GM12878 (cell line): ENCODE data around the gene TUBB. TPM values are rescaled to one million over a fixed set of nuclear protein-coding genes. Genes with fewer than 3 reads are reported as not detected.

Experiments used
- ATAC-seq: fragments of 200-7000 bp; cut with Tn5 transposase; 3 replicates; pipeline ENCODE4 v1.9.1; 2020; ENCODE audit warnings: mild to moderate bottlenecking, moderate library complexity
- BruUV-seq: library from RNA; stranded (reverse); fragments of 400-500 nt; replicated peaks from 2 replicates; lab custom pipeline; 2021; lab: Mats Ljungman, UMichigan
- CTCF ChIA-PET: fragments of 300-600 bp; sonication (Branson Sonifier 250); formaldehyde crosslinking; extraction: SDS; loops from one replicate; lab custom pipeline; 2021; ENCODE audit warnings: inconsistent platforms; lab: Yijun Ruan, JAX
- POLR2A ChIA-PET: fragments of 350-600 bp; formaldehyde crosslinking; extraction: SDS; loops from one replicate; lab custom pipeline; 2021; ENCODE audit warnings: inconsistent platforms; lab: Charles Lee
- RAD21 ChIA-PET: fragments of 300-600 bp; sonication (Branson Sonifier 250); formaldehyde crosslinking; loops from one replicate; lab custom pipeline; 2023; ENCODE audit warnings: antibody characterized with exemption; ENCODE audit not compliant: unreplicated experiment; lab: Charles Lee
- SMC1A ChIA-PET: fragments of 300-600 bp; sonication (Branson Sonifier 250); formaldehyde crosslinking; loops from one replicate; lab custom pipeline; 2023; ENCODE audit not compliant: unreplicated experiment, uncharacterized antibody; lab: Charles Lee
- DNase-seq: peaks from one replicate; pipeline ENCODE4 v3.0.0-alpha.2; 2011; ENCODE audit warnings: low read depth, low spot score
- FAIRE-seq: peaks from 3 replicates; lab custom pipeline; 2011; peaks lifted over from hg19 to GRCh38; lab: Jason Lieb, UNC
- H2AFZ ChIP-seq: 2 replicates; pipeline ENCODE4 v1.6.0; 2011; ENCODE audit warnings: low read depth, low read length, control low read depth; ENCODE audit not compliant: control insufficient read depth
- H3K27ac ChIP-seq: 2 replicates; pipeline ENCODE4 v1.5.1; 2011; ENCODE audit warnings: control low read depth; ENCODE audit not compliant: control insufficient read depth, insufficient read depth
- H3K27me3 ChIP-seq, 2 experiments: replicated peaks in 1 of 2; 2 replicates each; pipeline versions ENCODE4 v1.6.0 to v1.6.1; 2011; ENCODE audit warnings: low read length in 1 of 2; ENCODE audit not compliant: control insufficient read depth in 2 of 2, insufficient read depth in 2 of 2
- H3K36me3 ChIP-seq, 2 experiments: 2 replicates each; pipeline ENCODE4 v1.5.1; 2011; ENCODE audit warnings: low read length in 1 of 2; ENCODE audit not compliant: control insufficient read depth in 2 of 2, insufficient read depth in 2 of 2
- H3K4me1 ChIP-seq: 2 replicates; pipeline ENCODE4 v1.6.1; 2011; ENCODE audit warnings: mild to moderate bottlenecking, low read length, moderate library complexity, mixed read lengths; ENCODE audit not compliant: control insufficient read depth, insufficient read depth
- H3K4me2 ChIP-seq: 2 replicates; pipeline ENCODE4 v1.6.0; 2011; ENCODE audit warnings: control low read depth; ENCODE audit not compliant: control insufficient read depth, insufficient read depth
- H3K4me3 ChIP-seq: fragments of 200-600 bp; sonication (generic); 2 replicates; pipeline ENCODE4 v1.5.1; 2016
- H3K79me2 ChIP-seq: 2 replicates; pipeline ENCODE4 v1.6.0; 2011; ENCODE audit warnings: low read length; ENCODE audit not compliant: control insufficient read depth, insufficient read depth
- H3K9ac ChIP-seq: 2 replicates; pipeline ENCODE4 v1.8.0; 2011; ENCODE audit warnings: low read length, control low read depth, mixed read lengths; ENCODE audit not compliant: control insufficient read depth, insufficient read depth
- H3K9me3 ChIP-seq: replicated peaks from 3 replicates; pipeline ENCODE4 v1.5.1; 2011; ENCODE audit warnings: mild to moderate bottlenecking, low read length; ENCODE audit not compliant: control insufficient read depth, insufficient read depth
- H4K20me1 ChIP-seq: 2 replicates; pipeline ENCODE4 v1.6.0; 2011; ENCODE audit not compliant: control insufficient read depth, insufficient read depth
- EP300 ChIP-seq, 2 experiments: fragments of 150-350 bp in 1 of 2; IDR thresholded peaks; 2 replicates each; pipeline ENCODE4 v1.6.1; 2011 to 2012; ENCODE audit warnings: low read depth in 2 of 2, low read length in 2 of 2, borderline replicate concordance in 1 of 2, improper control_type of control experiment in 1 of 2, inconsistent platforms in 1 of 2; ENCODE audit not compliant: control insufficient read depth in 1 of 2
- NR2C1 ChIP-seq: fragments of 450-650 bp; IDR thresholded peaks from 2 replicates; pipeline ENCODE4 v1.6.1; 2017; ENCODE audit warnings: antibody characterized with exemption, mild to moderate bottlenecking, moderate library complexity
- NR2C2 ChIP-seq: IDR thresholded peaks from 2 replicates; pipeline ENCODE4 v1.6.1; 2011; ENCODE audit warnings: borderline replicate concordance, low read depth; ENCODE audit not compliant: control insufficient read depth, insufficient read length
- PKNOX1 ChIP-seq: fragments of 450-650 bp; IDR thresholded peaks from 2 replicates; pipeline ENCODE4 v1.6.1; 2016; ENCODE audit warnings: mild to moderate bottlenecking
- RELA ChIP-seq: fragments of 450-650 bp; IDR thresholded peaks from 2 replicates; pipeline ENCODE4 v1.8.0; 2014; ENCODE audit warnings: borderline replicate concordance; ENCODE audit not compliant: partially characterized antibody
- SIX5 ChIP-seq: IDR thresholded peaks from 2 replicates; pipeline ENCODE4 v1.6.1; 2011; ENCODE audit warnings: mild to moderate bottlenecking, low read depth, low read length, moderate library complexity; ENCODE audit not compliant: severe bottlenecking
- STAT3 ChIP-seq: IDR thresholded peaks from 2 replicates; pipeline ENCODE4 v1.6.1; 2011; ENCODE audit warnings: low read depth, low read length, improper control_type of control experiment
- WGBS: methylation state at CpG from one replicate; pipeline ENCODE4 v1.1.6; 2016; ENCODE audit warnings: low lambda C conversion rate; ENCODE audit not compliant: insufficient replicate concordance, insufficient coverage; ENCODE audit errors: missing lambda C conversion rate; 5-methylcytosine and 5-hydroxymethylcytosine counted together
- in situ Hi-C: fragments of 300-500 bp; cut with MboI; formaldehyde crosslinking; loops from 9 replicates; pipeline ENCODE4 v1.14.3; 2018; ENCODE audit warnings: mixed read lengths
- intact Hi-C: fragments of 100-400 bp; cut with micrococcal nuclease; formaldehyde crosslinking; loops from one replicate; pipeline ENCODE4 v1.14.2; 2022; ENCODE audit not compliant: unreplicated experiment
- polyA plus RNA-seq, 11 experiments: library from polyadenylated mRNA; depleted of rRNA in 4 of 11; unstranded in 6 of 11; stranded (reverse) in 5 of 11; fragments of >200 nt; fragmentation: Nextera tagmentation in 4 of 11; fragmentation: Illumina TruSeq in 1 of 11; extraction: Ambion mirVana in 4 of 11; extraction: Trizol in 1 of 11; gene quantifications; 1 replicate in 1 of 11; 2 replicates in 10 of 11; pipeline versions ENCODE4 v1.2.1 to v1.2.3, GENCODE V29; 2011 to 2016; ENCODE audit warnings: inconsistent platforms in 2 of 11, missing spikeins in 2 of 11, low read depth in 1 of 11
- total RNA-seq, 4 experiments: library from RNA; depleted of rRNA in 3 of 4; stranded (reverse); fragments of >200 nt in 3 of 4; fragmentation: Illumina TruSeq in 1 of 4; extraction: Trizol in 1 of 4; gene quantifications; 2 replicates each; pipeline versions ENCODE4 v1.2.1 to v1.2.3, GENCODE V29; 2013 to 2021

The TUBB gene
- total and polyA plus RNA-seq, 10 of the 15 experiments (the other 5 are each of a cell fraction or from before 2014, with no cell fraction given): 1,039 to 3,052 (median 1,656) TPM

GRCh38 chr6:30712441-30712945, 7.7 kb upstream of the TUBB start:
- Histone ChIP-seq H3K27ac (peak overlapping the region; percentile 35; the same call in 1 of the 2 replicates), H3K79me2 (peaks cover 13% of the 10 kb centered on the region), H3K36me3 (peaks cover 6 to 7% of the 10 kb centered on the region in 2 experiments; a peak in 3 of 4 replicates), H3K4me1 (peaks cover 30% of the 10 kb centered on the region), H2AFZ (no peak overlapping the region), H4K20me1 (no peaks in the 10 kb centered on the region), H3K4me2 (peak overlapping the region; percentile 45; the same call in 1 of the 2 replicates), H3K9me3 (no peaks in the 10 kb centered on the region), H3K4me3 (peak overlapping the region; percentile 0; the same call in 1 of the 2 replicates), H3K27me3 (no peaks in the 10 kb centered on the region), H3K9ac (no peak overlapping the region)
- BruUV-seq: TSS peak; percentile 15
- ChIA-PET POLR2A (interaction anchor here (0.8 to 2.9 kb wide), 6 partner anchors 10 to 31 kb away, joined by 4 to 10 read pairs (median 5); partner anchors contain the start of gene NRM), CTCF (interaction anchor here (1.2 to 2.8 kb wide), 5 partner anchors 9 to 99 kb away, joined by 3 to 18 read pairs (median 6); partner anchors contain the start of gene NRM), RAD21 (interaction anchor here (0.9 to 1.8 kb wide), 4 partner anchors 9 to 31 kb away, joined by 3 to 7 read pairs (median 4); partner anchors contain the start of gene NRM), SMC1A (interaction anchor here (0.7 to 1.5 kb wide), 8 partner anchors 16 to 39 kb away, joined by 3 to 6 read pairs (median 4); no protein-coding TSS in a partner anchor)
- ATAC-seq: no peak
- WGBS: 85% methylated on average over 7 of the region's 7 CpGs
- no peak for TF ChIP-seq RELA
- TF ChIP-seq SIX5: no peak
- TF ChIP-seq PKNOX1: no peak
- no peak for TF ChIP-seq NR2C1
- no peak for TF ChIP-seq EP300 (IDR thresholded peaks at IDR 0.05; ENCODE audit: borderline replicate concordance in 1 of 2, control insufficient read depth in 1 of 2, low read depth in 2 of 2, low read length in 2 of 2)
- no peak for TF ChIP-seq STAT3
- TF ChIP-seq NR2C2: no peak
- intact Hi-C loops (no loop called here), in situ Hi-C loops (no loop called here)
- FAIRE-seq: no peak
- DNase-seq: no peak
